Stomach smooth muscle (tissue), 2 donors: ENCODE results near the gene B3GALT6.

Experiments used
- H3K27ac ChIP-seq: one replicate; pipeline ENCODE4 v1.7.0; 2013; ENCODE audit warnings: mild to moderate bottlenecking, low read length, inconsistent platforms
- H3K27me3 ChIP-seq, 2 donors: one replicate each; pipeline ENCODE4 v1.7.0; 2013; ENCODE audit warnings: low read length in 2 of 2; ENCODE audit not compliant: insufficient read depth in 2 of 2, control insufficient read depth in 1 of 2
- H3K36me3 ChIP-seq, 2 donors: one replicate each; pipeline ENCODE4 v1.7.0; 2013; ENCODE audit warnings: low read length in 2 of 2; ENCODE audit not compliant: control insufficient read depth in 2 of 2, insufficient read depth in 2 of 2
- H3K4me1 ChIP-seq: one replicate; pipeline ENCODE4 v1.7.0; 2013; ENCODE audit warnings: low read length; ENCODE audit not compliant: control insufficient read depth, insufficient read depth
- H3K4me3 ChIP-seq, 2 donors: one replicate each; pipeline ENCODE4 v1.7.0; 2013; ENCODE audit warnings: low read length in 2 of 2
- H3K9ac ChIP-seq, 2 donors: one replicate each; pipeline ENCODE4 v1.7.0; 2013; ENCODE audit warnings: low read length in 2 of 2, mild to moderate bottlenecking in 1 of 2
- H3K9me3 ChIP-seq, 2 donors: one replicate each; pipeline ENCODE4 v1.7.0; 2013; ENCODE audit warnings: low read length in 2 of 2; ENCODE audit not compliant: control insufficient read depth in 2 of 2
- donor health status: healthy.
- donor health status: Pancreatic carcinoma.

The B3GALT6 gene

DNA sequence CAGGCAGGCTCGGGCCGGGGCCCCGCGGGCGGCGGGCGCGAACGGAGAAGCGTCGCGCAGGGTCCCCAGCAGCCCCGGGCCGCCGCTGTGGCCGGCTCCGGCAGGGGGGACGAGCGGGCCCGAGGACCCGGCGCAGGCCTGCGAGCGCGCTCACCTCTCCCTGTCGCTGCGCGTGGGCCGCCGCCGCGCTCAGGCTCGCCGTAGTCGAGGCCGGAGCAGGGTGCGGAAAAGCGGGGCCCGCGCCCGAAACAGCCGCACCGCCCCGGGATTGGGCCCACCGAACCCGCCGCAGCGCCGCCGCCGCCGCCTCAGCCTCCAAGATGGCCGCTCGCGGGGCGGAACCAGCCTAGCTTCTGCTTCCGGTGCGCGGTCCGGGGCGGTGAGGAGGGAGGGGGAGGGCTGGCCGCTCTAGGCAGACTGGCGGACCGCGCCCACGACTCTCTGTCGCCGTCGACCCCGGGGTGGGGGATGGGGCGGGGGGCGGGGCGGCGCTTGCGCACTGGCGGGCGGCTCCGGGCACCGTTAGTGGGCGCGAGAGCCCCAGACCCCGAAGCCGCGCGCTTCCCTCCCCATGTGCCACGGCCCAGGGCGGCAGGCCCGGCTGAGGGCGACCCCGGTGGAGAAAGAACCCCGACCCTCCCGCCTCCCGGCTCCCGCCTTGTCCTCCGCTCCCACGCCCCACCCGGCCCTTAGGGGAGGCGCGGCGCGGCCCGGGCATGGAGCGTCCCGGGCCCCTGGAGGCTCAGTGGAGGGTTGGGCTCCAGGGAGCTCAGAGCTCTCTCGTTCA, 41.7 kb downstream of the B3GALT6 start, which contains the start of gene UBE2J2:
Gene UBE2J2, minus strand, starts transcription at position 343 of the 787 bp plus-strand sequence. CDS start 5,862 bp downstream, outside the sequence.
- peak within 1 kb of the TSS; percentile 90 to 95 for H3K4me3 ChIP-seq
- no peaks in the 10 kb centered on the region for H3K9me3 ChIP-seq
- H3K4me1 ChIP-seq, result peaks cover 44% of the 10 kb centered on the region
- no peaks in the 10 kb centered on the region for H3K27me3 ChIP-seq
- H3K36me3 ChIP-seq, result peaks cover 0 to 2% of the 10 kb centered on the region in 2 donors
- no peak within 1 kb of the TSS for H3K27ac ChIP-seq
- H3K9ac ChIP-seq, result peak within 1 kb of the TSS; percentile 80 to 92

GRCh38 chr1:1274299-1274930, 42.4 kb downstream of the B3GALT6 start:
- Histone ChIP-seq H3K9me3 (no peaks in the 10 kb centered on the region), H3K4me3 (peak overlapping the region; percentile 79 to 90), H3K27me3 (no peaks in the 10 kb centered on the region), H3K36me3 (peaks cover 0 to 2% of the 10 kb centered on the region in 2 donors), H3K4me1 (peaks cover 44% of the 10 kb centered on the region), H3K9ac (peak overlapping the region; percentile 60 to 71), H3K27ac (no peak overlapping the region)

GRCh38 chr1:1274931-1275431, 42.9 kb downstream of the B3GALT6 start:
- Histone ChIP-seq H3K27ac (no peak overlapping the region), H3K27me3 (no peaks in the 10 kb centered on the region), H3K9ac (peak overlapping the region in 1 of 2 donors; percentile 71), H3K9me3 (no peaks in the 10 kb centered on the region), H3K36me3 (peaks cover 0 to 2% of the 10 kb centered on the region in 2 donors), H3K4me3 (peak overlapping the region; percentile 79 to 90), H3K4me1 (peaks cover 41% of the 10 kb centered on the region)

DNA sequence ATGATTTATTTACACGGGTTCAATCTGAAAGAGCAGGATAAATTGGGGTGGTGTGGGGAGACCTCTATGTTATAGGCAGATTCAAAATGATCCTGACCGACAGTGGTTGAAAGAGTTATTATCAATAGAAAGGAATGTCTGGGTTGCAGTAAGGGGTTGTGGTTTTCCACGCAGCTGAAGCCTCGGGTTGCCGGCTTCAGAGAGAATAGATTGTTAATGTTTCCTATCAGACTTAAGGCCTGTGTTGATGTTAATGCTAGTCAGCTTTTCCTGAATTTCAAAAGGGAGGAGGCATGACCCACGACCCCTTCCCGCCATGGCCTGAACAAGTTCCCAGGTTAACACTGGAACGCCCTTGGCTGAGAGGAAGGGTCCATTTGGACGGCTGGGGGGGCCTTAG, 43.8 kb downstream of the B3GALT6 start:
- Histone ChIP-seq H3K4me1 (peaks cover 33% of the 10 kb centered on the region), H3K9me3 (no peaks in the 10 kb centered on the region), H3K4me3 (no peak overlapping the region), H3K9ac (no peak overlapping the region), H3K27ac (no peak overlapping the region), H3K36me3 (peaks cover 0 to 2% of the 10 kb centered on the region in 2 donors), H3K27me3 (no peaks in the 10 kb centered on the region)

DNA sequence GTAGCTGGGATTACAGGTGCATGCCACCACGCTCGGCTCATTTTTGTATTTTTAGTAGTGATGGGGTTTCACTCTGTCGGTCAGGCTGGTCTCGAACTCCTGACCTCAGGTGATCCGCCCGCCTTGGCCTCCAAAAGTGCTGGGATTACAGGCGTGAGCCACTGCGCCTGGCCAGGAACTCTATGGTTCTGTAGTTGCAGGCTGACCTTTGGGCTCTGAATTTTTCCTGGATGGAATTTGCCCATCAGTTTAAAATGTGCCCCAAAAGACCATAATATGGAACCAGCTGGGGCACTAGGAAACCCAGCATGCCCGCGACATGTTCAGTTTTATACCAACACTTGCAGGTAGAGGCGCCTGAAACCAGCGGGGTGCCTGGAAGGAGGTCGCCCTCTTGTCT, 46.6 kb downstream of the B3GALT6 start:
- H3K9me3 ChIP-seq, result no peaks in the 10 kb centered on the region
- H3K27me3 ChIP-seq, result no peaks in the 10 kb centered on the region
- no peak overlapping the region for H3K4me3 ChIP-seq
- H3K36me3 ChIP-seq, result no peaks in the 10 kb centered on the region
- H3K9ac ChIP-seq, result no peak overlapping the region
- peaks cover 10% of the 10 kb centered on the region for H3K4me1 ChIP-seq
- no peak overlapping the region for H3K27ac ChIP-seq

GRCh38 chr1:1279028-1279427, 47.0 kb downstream of the B3GALT6 start:
- no peaks in the 10 kb centered on the region for H3K36me3 ChIP-seq

GRCh38 chr1:1280782-1281481, 48.9 kb downstream of the B3GALT6 start:
- no peaks in the 10 kb centered on the region for H3K4me1 ChIP-seq
- no peaks in the 10 kb centered on the region for H3K36me3 ChIP-seq
- peaks cover 0 to 8% of the 10 kb centered on the region in 2 donors for H3K27me3 ChIP-seq
- H3K9ac ChIP-seq, result no peak overlapping the region
- H3K4me3 ChIP-seq, result no peak overlapping the region
- H3K27ac ChIP-seq, result no peak overlapping the region
- H3K9me3 ChIP-seq, result no peaks in the 10 kb centered on the region

More at GRCh38 chr1:1279028-1279427, 47.0 kb downstream of the B3GALT6 start:
- no peak overlapping the region for H3K9ac ChIP-seq
- H3K27me3 ChIP-seq, result no peaks in the 10 kb centered on the region
- no peak overlapping the region for H3K27ac ChIP-seq
- H3K9me3 ChIP-seq, result no peaks in the 10 kb centered on the region
- peaks cover 9% of the 10 kb centered on the region for H3K4me1 ChIP-seq
- H3K4me3 ChIP-seq, result no peak overlapping the region

GRCh38 chr1:1281533-1282321, 49.7 kb downstream of the B3GALT6 start:
- Histone ChIP-seq H3K9ac (no peak overlapping the region), H3K36me3 (no peaks in the 10 kb centered on the region), H3K27ac (no peak overlapping the region), H3K9me3 (no peaks in the 10 kb centered on the region), H3K4me1 (no peaks in the 10 kb centered on the region), H3K27me3 (peaks cover 4 to 11% of the 10 kb centered on the region in 2 donors), H3K4me3 (no peak overlapping the region)

GRCh38 chr1:1282998-1283397, 51.0 kb downstream of the B3GALT6 start:
- Histone ChIP-seq H3K27me3 (peaks cover 13 to 17% of the 10 kb centered on the region in 2 donors), H3K4me1 (no peaks in the 10 kb centered on the region), H3K9me3 (no peaks in the 10 kb centered on the region), H3K27ac (no peak overlapping the region), H3K36me3 (no peaks in the 10 kb centered on the region), H3K4me3 (no peak overlapping the region), H3K9ac (no peak overlapping the region)

DNA sequence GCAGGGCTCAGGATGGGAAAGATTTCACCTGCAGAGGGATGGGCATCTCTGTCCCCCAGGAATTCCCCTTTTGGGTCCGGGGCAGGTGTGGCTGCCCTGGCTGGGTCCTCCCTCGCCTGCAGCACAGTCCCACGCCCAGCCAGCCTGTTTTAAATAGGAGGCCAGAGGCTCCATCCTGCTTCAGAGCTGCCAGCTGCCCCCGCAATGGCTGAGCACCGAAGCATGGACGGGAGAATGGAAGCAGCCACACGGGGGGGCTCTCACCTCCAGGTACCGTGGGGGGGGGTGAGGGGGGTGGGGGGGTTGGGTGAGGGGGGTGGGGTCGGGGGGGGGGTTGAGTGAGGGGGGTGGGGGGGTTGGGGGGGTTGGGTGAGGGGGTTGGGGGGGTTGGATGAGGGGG, 51.8 kb downstream of the B3GALT6 start:
- no peaks in the 10 kb centered on the region for H3K36me3 ChIP-seq
- H3K9me3 ChIP-seq, result no peaks in the 10 kb centered on the region
- no peaks in the 10 kb centered on the region for H3K4me1 ChIP-seq
- H3K27ac ChIP-seq, result no peak overlapping the region
- H3K4me3 ChIP-seq, result no peak overlapping the region
- peaks cover 13 to 17% of the 10 kb centered on the region in 2 donors for H3K27me3 ChIP-seq
- H3K9ac ChIP-seq, result no peak overlapping the region
